HK-2 (cell line): Measurements from ENCODE around the gene ATXN2.
"Not testable (repeated sequence)": the region's sequence is repeated elsewhere in the genome, so short reads cannot be mapped to it uniquely, and the experiment has no call there.

Experiments used
- DNase-seq: peaks from one replicate; pipeline ENCODE4 v3.0.0-alpha.2; 2018; ENCODE audit not compliant: unreplicated experiment

Gene ATXN2

GRCh38 chr12:111598637-111599452, at the start of gene ATXN2:
ATXN2 (minus strand) TSS chr12:111599315; CDS start chr12:111599034, 281 bp downstream.
- DNase-seq = peak; percentile 28

- peak; percentile 30 for DNase-seq
Measured at GRCh38 chr12:111645433-111645832, 46.3 kb upstream of the ATXN2 start.

- DNase-seq = no peak
Measured at GRCh38 chr12:111643427-111643826, 44.3 kb upstream of the ATXN2 start.

- DNase-seq = no peak
Measured at GRCh38 chr12:111642681-111643426, 43.7 kb upstream of the ATXN2 start.

- DNase-seq = no peak
Measured at GRCh38 chr12:111640506-111640905, 41.4 kb upstream of the ATXN2 start.

GRCh38 chr12:111638556-111638955, 39.4 kb upstream of the ATXN2 start:
- DNase-seq = no peak

- DNase-seq = no peak
Measured at GRCh38 chr12:111636209-111636945, 37.3 kb upstream of the ATXN2 start.

GRCh38 chr12:111635524-111635923, 36.4 kb upstream of the ATXN2 start:
- DNase-seq = no peak

- DNase-seq = no peak
Measured at GRCh38 chr12:111628505-111629260, 29.6 kb upstream of the ATXN2 start.

GRCh38 chr12:111626230-111626629, 27.1 kb upstream of the ATXN2 start:
- DNase-seq = no peak

- no peak for DNase-seq
Measured at GRCh38 chr12:111624540-111624939, 25.4 kb upstream of the ATXN2 start.

- DNase-seq = not testable (repeated sequence)
Measured at GRCh38 chr12:111617841-111618240, 18.7 kb upstream of the ATXN2 start.

- no peak for DNase-seq
Measured at GRCh38 chr12:111616177-111616623, 17.1 kb upstream of the ATXN2 start.

- no peak for DNase-seq
Measured at GRCh38 chr12:111607239-111607638, 8.1 kb upstream of the ATXN2 start.

- DNase-seq = no peak
Measured at GRCh38 chr12:111606767-111607230, 7.7 kb upstream of the ATXN2 start.

GRCh38 chr12:111605911-111606766, 7.0 kb upstream of the ATXN2 start:
- no peak for DNase-seq

- DNase-seq = not testable (repeated sequence)
Measured at GRCh38 chr12:111602857-111603256, 3.7 kb upstream of the ATXN2 start.

GRCh38 chr12:111602348-111602747, 3.2 kb upstream of the ATXN2 start:
- no peak for DNase-seq

GRCh38 chr12:111600986-111601385, 1.9 kb upstream of the ATXN2 start:
- not testable (repeated sequence) for DNase-seq

- DNase-seq = no peak
Measured at GRCh38 chr12:111600205-111600642, 1.1 kb upstream of the ATXN2 start.
